HG03520 (cell line): ENCODE data around the gene SORBS1.

Experiments
- ATAC-seq: cut with Tn5 transposase; IDR thresholded peaks from one replicate; pipeline ENCODE4 v1.9.1; 2021; ENCODE audit warnings: mild to moderate bottlenecking, moderate library complexity; ENCODE audit not compliant: unreplicated experiment

SORBS1 gene

DNA sequence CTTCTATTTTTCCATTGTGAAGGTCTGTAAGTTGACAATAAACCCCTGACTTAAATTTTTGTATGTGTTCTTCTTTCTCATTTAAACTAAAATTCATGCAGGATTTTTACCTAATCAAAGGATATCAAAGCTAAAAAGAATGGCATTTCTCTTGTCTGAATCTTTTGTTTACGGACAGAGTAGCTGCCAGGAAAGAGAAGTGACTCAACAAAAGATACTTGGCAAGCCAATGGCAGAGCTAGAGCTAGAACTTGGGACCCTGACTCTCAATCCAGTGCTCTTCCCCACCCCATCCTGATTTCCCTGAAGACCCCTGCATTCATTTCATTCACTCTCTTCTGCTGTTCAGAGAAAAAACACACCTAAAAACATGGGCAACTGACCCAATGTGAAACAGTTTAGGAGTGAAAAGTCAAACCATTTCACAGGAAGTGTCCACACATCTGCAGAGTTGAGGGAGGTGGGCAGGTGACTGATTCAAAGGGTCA, 230.2 kb downstream of the SORBS1 start:
- no peak for ATAC-seq

DNA sequence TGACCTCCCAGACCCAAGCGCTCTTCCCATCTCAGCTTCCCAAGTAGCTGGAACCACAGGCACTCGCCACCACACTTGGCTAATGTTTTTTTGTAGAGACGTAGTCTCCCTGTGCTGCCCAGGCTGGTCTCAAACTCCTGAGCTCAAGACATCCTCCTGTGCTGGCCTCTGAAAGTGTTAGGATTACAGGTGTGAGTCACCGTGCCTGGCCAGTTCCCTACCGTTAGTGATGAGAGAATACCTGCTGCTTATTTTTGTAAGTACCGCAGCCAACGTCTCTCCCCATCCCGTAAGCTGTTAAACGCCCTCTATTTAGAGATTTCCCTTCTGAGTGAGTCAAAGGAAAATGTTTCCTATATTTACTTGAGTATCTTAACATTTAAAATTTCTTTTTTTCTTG, 231.9 kb downstream of the SORBS1 start:
- no peak for ATAC-seq

DNA sequence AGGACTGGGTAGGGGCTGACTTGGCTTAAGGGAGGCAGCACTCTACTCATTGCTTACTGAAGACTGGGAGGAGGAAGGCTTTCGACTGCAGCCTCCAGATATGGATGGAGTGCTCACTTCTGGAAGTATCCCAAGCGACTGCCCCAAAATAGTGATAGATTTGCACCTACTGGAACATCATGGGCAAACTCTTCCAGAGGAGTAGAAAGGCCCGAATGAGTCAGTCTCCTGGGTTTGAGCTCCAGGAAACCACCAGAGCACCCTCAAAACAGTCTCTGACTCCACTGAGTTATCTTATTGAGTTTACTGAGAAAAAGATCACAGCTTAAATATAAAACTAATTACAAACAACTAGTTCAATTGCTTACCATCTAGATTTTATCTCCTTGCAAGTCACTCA, 233.2 kb downstream of the SORBS1 start:
- ATAC-seq: no peak

DNA sequence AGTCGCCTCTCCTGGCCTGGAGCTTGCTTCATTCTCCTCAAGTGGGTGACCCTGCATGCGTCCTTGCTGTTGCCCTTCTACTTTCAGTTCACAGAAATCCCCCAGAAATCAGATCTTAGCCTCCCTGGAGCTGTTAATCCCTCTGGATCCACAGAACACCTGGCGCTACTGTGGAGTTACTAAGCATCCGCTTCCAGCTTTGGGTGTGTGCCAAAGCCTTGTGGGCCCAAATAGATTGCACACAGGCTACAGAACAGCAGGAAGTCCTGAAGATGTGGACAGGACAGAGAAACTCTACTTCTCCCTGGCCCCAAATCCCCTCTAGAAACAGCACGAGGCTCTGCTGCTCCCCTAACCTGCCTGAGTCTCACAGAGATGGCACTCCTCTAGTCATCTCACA, 233.8 kb downstream of the SORBS1 start:
- no peak for ATAC-seq

DNA sequence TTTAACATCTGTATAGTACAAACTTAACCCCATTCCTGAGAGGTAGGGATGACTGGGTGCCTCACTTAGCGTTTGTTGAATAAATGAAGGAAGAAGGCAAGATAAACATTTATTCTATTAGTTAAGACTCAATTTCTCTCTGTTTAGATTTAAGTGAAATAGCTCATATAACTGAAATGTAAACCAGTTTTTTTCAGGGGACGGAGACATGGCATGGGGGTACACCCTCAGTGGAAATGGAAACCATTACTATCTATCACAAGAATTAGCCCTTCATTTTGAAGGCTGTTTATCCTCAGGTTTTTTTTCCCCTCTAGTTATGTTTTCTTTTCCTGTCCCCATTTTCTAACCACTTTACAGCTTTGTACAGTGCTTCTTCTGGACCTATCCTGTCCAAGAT, 234.8 kb downstream of the SORBS1 start:
- no peak for ATAC-seq

DNA sequence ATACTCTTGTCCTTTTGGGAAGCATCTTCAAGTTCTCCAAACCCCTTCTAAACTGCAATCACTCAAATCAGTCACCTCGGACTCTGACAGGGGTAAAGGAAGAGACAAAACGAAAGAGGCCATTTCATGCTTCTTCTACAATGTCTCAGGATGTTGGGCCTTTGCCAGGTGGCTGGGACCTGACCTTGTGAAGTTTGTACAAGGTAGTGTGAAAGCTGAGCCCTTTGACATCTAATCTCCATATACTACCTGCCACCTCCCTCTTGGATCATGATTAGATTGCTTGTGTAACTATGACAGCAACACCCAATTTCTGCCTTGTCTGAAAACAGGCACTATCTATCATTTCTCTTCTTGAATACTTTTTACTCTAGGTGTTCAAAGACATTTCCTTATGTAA, 235.3 kb downstream of the SORBS1 start:
- no peak for ATAC-seq

DNA sequence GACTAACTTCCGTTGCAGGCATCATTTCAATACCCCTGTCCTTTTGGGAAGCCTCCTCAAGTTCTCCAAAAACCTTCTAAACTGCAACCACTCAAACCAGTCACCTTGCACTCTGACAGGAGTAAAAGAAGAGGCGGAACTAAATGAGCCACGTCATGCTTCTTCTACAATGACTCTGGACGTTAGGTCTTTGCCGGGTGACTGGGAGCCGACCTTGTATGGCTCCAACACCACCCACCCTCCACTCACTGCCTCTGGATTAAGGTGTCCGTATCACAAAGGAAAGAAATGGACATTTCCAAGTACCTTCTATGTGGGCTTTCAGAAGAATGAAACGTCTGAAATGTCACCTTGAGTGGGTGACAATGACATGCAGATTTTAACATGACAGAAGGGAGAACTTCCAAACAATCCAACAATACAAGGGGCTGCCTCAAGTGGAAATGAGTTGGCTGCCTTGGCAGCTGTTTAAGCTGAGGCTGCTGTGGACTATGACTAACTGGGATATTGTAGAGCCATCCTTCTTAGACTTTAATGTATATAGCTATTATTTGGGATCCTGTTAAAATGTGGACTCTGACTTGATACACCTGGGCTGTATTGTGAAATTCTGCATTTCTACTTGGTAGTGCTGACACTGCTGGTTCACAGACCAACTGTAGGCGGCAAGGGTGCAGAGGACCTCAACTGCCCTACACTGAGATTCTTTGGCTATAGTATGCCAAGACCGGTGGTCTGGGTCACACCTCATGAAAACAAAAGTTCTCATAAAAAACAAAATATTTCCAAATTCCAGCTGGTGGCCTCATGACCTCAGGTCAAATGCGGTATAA, 236.5 kb downstream of the SORBS1 start:
- no peak for ATAC-seq

DNA sequence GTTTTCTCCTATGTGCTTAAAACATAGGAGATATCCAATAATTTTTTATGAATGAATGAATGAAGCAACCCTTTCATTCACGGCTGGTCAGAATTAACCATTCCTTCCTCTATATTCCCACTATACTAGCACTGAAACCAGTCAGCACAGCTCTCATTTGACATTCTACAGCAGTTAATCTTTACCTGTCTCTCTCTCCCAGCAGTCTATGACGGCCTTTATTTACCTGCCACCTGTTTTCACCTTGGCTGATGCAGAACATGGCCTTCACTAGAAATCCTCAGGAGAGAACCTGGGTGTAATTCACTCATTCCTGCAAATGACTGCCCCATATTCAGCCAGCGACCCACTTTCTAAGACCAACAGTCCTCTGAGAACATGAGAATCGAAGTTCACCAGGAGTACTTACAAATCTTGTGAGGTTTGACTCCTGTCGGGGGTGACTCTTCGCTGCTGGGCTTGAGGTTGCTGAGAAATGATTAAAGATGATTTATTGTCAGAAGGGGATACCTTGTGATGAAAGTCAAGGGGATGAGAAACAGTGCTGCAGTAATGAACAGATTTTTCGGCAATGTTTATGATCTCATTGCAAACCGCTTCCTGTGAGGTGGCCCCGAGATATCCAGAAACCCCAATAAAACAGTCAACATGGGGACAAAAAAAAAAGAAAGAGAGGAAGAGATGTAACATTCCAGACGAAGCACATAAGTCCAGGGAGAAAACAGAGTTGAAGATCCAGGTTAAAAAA, 239.4 kb downstream of the SORBS1 start:
- ATAC-seq: no peak

DNA sequence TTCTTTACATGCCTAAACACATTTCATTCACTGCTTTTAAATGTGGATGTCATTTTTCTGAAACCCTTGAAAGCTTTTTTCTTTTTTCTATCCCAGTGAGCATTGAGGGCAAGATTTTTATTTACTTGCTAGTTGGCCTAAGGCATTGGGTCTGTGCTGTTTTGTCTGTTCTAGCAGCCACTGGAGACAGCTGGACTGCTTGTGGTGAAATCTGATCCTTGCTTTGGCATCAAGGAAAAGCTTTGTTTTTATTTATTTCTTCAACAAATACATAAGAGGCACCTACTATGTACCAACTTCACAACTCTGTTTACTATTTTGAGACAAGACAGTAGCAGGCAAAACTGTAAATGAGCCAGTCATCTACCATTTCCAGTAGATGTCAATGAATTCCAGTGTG, 241.9 kb downstream of the SORBS1 start:
- no peak for ATAC-seq

DNA sequence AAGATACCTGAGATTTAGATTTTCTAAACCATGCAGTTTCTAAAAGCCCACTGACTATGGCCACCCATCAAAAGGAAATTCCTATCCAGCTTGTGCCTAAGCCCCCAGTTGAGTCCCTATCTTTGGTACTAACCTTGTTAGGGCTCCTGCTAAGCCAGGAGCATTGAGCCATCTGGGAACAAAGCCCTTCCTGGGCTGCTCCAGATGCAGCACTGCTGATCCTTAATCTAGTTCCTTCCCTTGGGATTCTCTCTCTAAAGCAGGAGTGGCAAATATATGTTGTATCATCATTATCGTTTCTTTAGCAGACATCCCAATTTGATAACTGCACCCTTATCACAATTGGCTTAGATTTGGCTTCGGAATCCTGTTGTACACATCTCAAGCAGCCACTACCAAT, 245.7 kb downstream of the SORBS1 start:
- ATAC-seq: no peak

DNA sequence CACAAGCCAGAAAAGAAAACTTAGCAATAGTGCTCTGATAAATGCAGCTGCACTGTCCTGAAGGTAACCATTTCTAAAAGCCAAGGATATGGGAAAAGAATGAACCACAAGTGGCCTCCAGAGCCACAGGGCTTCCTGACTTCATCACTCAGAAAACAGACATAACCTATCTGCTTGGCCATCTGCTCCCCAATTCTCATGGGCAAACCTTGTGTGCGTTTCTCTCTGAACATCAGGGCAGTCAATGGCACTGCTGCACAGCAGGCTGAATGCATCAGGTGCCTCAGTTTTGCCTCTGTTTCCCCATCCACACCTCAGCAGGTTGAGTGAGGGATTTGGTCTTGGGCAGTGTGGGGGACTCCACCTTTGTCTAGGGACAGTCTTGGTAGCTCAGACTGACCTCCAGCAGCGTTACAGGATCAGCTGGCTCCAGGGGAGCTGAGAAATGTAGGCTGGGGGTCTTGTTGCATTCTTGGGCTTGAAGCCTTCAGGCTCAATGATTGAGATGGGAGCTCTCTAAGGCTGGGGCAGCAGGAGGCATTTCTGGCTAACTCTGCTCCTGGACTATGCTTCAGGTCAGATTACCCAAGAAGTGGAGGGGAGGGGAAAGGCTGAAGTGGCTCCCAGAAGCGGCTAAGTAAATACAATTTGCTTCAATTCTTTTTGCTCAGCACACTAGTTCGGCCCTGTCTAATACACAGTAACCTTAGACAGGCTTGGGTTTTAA, 246.8 kb downstream of the SORBS1 start:
- ATAC-seq: no peak

DNA sequence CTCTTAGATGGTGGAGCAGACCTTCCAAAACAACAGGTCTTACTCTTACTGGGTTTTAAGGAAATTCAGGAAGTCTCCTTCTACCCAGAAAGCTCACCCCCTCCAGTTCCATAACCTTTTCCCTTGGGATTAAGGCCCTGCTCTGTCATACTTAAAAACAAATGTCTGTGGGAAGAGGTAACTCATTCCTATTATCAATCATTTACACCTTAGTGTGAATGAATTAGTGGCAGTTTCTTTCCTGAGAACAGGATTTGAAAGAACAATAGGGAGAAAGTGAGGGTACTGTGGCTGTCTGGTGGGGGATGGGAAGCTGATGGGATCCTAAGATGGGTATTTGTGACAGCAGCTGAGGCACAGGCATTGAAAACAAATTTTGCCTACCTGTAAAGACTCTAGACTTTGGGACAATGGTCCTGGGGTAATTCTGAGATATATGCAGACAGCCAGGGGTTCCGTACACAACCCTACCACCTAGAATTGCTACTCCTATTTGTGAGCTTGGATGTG, 248.1 kb downstream of the SORBS1 start:
- ATAC-seq: no peak

DNA sequence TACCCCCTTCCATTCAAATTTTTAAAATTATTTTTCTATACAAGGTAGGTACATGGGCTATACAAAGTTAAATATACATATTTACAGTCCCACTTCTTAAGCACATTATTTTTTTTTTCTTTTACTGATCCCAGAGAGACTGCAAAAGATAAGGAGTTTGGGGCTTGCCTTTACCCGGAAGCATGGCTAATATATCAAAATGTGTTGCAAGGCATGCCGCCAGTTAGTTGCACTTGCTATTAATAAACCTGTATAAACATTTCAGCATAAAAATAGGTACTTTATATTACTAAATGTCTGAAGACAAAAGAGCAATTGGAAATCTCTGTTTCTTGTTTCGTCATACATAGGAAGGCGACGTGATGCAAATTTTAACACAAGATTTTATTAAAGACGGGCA, 248.9 kb downstream of the SORBS1 start:
- ATAC-seq: no peak

DNA sequence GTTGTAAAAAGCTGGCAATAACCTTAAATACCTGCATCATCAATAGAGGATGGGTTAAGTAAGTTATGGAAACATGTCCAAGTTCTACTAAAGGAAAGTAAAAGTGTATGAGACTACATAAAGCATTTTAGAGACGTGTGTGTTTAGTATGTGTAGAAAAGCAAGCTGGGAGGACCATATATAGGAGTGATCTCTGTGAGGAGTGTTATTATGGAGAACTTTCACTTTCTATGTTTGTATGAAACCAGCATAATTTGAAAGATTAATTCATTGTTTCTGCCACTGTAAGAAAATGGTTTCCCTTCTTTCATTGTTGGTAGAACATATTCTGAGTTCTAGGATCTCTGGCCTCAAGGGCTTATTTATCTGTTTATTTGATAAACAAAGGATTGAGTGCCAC, 251.2 kb downstream of the SORBS1 start:
- no peak for ATAC-seq

DNA sequence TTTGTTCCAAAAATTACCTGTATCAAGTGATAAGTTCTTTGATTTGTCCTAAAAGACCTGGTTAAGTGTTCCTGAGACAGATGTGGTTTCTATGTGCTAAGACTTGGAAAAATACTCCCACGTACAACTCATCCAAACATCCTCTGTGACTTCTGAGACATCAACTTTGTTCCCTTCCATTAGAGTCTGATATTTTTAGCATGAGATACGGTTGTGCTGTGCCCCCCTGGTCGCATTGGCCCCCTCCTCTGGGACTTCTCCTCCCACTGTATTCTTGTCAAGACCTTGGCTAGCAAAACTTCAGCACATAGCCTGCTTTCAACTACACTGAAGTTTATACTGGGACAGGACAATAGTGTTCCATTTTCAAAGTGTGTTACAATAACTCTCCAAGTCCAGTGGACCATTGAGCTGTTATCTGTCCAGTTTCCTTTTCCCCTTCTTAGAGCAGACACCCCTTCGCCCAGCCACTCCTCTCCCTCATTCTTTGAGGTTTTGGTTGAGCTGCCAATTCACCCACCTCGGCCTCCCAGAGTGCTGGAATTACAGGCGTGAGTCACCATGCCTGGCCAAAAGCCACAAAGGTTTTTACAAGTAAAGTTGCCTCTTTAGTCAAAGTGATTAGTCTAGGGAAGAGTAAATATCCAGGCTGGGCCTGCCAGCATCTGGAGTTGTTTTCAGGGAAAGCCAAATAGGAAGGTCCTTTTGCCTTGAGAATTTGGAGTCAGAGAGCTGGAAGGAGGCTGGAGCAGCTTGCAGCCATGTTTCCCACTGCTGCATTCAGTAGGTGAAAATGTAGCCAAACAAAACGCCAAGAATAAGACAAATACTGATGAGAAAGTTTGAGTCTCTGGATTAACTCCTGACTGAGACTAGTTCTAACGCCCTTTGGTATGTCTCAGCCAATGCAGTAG, 252.5 kb downstream of the SORBS1 start:
- ATAC-seq: no peak

DNA sequence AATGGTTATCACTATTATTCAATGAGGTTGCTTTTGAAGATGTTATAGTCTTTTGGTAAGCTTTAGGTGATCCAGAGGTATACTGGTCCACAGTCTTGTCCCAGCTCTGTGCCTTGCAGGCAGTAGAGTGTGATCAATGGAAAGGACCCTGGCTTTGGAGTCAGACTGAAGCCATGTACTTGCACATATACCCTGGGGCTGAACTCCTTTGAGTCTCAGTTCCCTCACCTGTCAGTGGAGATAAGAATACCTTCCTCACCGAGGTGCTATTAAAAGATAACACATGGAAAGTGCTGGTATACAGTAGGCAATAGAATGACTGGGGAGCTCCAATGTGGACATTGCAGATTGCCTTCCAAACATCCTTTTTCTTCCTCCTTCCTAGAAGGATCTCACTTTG, 254.3 kb downstream of the SORBS1 start:
- ATAC-seq: no peak

DNA sequence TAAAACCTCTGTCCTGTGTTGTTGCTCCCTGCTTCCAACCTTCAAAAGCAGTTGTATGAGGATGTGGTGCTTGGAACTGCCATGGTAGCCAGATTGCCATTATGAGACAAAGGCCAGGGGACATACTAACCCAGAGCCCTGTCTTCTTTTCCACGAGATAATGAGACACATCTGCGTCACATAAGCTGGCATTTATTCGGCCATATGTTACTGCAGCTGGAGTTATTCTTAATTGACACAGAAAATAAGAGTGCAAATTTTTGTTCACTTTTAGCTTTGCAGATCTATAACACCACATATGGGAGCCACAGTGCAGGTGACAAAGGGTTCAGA, 254.9 kb downstream of the SORBS1 start:
- ATAC-seq: no peak

DNA sequence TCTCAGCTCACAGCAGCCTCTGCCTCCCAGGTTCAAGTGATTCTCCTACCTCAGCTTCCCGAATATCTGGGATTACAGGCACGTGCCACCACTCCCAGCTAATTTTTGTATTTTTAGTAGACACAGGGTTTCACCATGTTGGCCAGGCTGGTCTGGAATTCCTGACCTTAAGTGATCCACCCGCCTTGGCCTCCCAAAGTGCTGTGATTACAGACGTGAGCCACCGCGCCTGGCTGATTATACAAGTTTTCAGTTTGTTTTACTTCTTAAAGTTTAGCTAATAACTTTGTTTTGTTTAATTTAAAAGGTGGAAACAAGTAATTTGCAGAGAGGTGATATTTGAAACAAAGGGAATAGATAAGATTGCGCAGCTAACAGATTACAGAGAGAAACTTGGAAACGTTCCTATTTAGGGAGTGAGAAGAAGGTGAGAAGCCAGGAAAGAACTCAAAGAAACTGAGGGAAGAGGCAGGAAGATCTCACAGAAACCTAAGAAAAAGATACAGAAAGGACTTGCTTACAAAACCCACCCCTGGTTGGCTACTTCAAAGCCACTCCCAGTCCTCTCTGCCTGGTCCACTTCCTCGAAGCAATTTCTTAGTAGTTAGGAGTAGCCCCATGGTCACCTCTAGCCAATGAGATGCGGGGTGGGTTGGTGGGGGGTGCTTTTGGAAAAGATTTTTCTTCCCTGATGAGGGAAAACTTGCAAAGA, 255.4 kb downstream of the SORBS1 start:
- no peak for ATAC-seq

DNA sequence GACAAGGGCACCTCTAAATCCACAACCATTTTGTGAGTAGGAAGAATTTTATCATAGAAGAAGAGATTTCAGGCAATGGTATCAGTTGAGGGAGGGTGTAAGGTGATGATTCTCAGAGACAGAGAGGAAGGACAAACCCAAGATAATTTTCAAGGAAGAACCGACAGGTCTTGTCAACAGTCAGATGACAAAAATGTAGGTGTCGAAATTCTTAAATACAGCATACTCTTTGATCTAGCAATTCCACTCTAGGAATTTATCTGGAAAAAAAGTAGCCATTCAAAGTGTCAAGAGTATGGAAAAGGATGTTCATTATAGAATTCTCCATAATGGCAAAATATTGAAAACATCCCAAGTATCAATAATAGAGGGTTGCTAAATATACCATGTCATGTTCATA, 256.2 kb downstream of the SORBS1 start:
- no peak for ATAC-seq

DNA sequence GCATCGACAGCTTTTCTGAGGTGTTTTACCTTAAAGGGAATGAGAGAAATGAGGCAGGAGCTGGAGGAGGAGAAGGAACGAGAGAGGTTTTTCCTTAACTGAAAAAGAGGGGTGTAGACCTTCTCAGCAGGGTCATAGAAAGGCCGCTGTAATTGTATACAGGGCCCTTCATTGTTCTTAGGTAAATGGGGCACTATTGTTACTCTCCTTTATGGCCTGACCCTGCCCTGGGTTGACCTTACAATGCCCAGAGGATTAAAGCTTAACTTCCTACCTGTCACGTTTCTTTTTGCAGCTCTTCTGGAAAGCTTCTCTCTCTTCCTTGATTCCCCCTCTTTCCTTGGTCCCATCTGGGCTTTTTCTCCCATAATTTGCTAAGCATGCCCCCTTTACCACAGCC, 256.7 kb downstream of the SORBS1 start:
- no peak for ATAC-seq
